ENCODE measurements around the gene SYT15.
"Not testable (repeated sequence)": the region's sequence is repeated elsewhere in the genome, so short reads cannot be mapped to it uniquely, and the experiment has no call there.

SYT15 gene

DNA sequence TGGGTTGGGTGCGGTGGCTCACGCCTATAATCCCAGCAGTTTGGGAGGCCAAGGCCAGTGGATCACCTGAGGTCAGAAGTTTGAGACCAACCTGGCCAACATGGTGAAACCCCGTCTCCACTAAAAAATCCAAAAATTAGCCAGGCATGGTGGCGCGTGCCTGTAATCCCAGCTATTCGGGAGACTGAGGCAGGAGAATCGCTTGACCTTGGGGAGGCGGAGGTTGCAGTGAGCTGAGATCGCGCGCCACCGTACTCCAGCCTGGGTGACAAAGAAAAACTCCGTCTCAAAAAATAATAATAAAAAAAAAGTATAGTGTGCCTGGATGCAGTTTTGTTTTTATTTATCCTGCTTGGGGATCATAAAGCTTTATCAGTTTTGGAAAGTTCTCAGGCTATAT is 14.4 kb downstream of the SYT15 start:
- not testable (repeated sequence) for DNase-seq

DNA sequence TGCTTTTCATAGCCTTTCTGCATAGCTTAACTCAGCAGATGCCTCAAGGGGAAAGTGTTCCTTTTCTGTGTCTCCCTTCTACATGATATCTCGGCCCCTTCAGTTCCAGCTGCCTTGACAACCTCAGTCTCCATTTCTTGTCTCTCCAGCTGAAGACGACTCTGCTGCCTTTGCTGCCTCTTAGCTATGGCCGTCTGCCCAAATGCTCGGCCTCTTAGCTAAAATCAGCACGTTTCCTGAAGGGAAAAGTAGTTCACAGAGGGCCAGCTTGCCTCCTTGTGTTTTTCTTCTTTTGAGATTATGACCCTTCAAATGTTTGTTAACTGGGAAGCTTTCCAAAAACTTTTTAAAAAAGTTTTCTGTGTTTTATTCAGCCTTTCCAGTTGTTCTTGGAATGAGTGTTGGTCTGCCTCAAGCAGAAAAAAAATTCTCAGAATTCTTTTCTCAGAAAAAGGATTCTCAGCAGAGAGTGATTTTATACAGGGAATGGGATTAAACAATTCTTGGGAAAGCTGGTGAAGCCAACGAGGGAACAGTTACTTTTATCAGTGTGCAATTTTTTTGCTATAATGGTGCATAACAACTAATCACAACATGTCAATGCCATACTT is 15.6 kb downstream of the SYT15 start:
- not testable (repeated sequence) for DNase-seq

DNA sequence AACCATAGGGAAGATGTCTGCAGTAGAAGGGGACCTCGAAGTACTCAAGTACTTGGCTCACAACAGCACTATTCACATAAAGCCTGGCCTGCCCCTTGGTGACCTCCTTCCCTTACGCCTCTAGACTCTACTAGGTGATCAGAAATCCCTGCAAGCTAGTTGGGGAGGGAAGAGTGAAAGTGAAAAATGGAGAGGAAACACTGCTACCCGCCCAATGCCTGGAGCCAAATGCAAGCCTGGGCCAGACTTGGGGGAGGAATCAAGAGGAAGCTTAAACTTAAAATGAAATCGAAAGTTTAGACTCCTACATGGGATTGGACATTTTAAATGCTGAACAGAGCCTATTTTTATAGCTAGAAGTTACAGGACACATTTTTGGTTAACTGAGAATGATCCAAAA is 17.6 kb downstream of the SYT15 start:
- DNase-seq, result not testable (repeated sequence)

DNA sequence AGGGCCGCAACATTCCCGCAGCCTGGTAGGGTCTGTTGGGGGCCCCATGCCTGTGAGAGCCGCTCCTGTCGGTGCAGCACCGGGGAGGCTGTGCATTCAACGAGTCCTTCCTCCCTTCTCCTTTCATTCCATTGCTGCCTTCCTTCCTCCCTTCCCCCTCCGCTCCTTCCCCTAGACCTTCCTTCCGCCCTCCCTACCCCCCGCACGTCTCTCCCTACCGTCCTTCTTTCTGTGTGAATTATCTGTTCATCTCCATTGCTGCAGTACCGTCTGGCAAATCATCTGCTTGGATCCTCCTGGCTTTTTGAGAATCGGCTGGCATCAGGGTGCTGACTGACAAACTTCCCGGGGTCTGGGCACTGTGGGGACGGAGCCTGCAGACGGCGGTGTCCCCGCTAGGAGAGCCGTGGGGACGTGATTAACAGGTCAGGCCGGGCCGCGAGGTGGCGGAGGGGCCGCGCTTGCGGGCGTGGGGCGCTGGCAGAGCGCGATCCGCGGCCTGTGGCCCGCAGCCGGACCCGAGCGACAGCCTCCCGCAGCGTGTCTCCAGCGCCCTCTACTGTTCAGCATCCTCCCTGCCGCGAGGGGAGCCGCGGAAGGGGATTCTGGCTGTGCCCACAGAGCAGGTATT is 18.8 kb downstream of the SYT15 start:
- DNase-seq, result not testable (repeated sequence)

DNA sequence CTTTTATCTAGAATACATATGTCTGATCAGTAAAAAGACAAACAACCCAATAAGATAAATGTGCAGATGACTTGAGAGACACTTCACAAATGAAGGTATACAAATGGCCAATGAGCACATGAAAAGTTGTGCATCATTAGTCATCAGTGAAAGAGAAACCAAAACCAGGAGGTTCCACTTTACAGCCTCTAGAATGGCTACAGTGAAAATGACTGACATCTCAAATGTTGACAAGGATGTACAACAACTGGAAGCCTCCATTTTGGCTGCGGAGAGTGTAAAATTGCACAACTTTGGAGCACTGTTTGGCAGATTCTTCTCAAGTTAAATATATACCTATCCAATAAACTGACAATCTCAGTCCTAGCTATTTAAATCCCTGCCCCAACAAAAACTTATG is 21.6 kb downstream of the SYT15 start:
- DNase-seq, result not testable (repeated sequence)

DNA sequence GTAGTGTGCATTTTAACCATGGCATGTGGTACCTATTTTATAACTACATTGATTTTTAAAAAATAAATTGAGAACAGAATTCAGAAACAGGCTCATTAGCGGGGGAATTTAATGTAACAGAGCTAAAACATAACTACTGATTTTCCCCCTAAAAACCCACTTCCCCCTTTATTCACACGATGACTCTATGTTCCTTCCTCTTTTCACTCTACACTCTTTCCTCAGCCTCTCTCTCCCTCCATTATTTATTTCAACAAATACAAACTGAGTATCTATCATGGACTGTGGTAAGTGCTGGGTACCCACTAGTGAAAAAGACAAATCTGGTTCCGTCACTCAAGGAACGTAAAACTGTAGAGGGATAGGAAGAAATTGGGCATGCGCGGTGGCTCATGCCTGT is 36.6 kb downstream of the SYT15 start:
- not testable (repeated sequence) for DNase-seq

DNA sequence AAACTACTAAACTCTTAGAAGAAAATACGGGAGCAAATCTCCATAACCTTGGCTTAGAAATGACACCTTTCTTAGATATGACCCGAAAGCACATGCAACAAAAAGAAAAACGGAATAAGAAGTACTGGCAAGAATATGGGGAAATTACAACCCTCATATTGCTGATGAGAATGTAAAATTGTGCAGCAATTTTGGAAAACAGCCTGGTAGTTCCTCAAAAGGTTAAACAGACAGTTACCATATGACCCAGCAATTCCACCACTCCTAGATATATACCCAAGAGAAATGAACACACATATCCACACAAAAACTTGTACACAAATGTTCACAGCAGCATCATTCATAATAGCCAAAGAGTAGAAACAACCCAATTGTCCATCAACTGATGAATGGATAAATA is 37.3 kb downstream of the SYT15 start:
- not testable (repeated sequence) for DNase-seq

DNA sequence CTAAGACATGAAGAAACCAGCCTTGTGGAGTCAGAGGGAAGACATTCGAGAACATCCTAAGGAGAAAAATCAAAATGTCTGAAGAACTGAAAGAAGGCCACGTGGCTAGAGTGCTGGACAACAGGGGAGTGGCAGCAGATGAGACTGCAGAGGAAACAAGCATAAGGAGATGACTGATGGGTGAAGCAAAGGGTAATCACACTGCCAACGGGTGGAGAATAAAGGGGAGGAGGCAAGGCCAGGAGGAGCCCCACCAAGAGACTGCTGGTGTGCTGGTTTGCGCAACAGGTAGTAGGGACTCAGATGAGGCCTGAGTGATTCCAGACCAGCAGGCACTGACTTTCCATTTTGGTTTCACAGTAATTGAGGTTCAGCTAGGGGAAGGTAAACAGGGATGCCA is 38.2 kb downstream of the SYT15 start:
- DNase-seq, result not testable (repeated sequence)

DNA sequence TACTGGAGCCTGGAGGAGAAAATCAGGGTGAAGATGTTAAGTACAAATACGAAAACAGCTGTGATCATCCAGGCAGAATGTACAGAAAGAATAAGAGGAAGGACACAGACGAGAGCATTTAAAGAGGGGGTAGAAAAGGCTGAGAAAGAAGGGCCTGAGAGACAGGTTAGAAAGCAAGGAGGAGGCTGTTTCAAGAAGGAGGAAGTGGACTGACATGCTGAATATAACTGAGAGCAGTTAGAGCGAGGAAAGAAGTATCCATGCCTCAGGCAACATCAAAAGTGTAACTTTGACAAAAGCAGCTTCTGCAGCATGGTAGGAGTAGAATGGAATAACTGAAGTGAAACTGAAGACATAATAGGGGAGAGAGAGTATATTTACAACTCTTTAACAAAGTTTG is 39.0 kb downstream of the SYT15 start:
- not testable (repeated sequence) for DNase-seq

DNA sequence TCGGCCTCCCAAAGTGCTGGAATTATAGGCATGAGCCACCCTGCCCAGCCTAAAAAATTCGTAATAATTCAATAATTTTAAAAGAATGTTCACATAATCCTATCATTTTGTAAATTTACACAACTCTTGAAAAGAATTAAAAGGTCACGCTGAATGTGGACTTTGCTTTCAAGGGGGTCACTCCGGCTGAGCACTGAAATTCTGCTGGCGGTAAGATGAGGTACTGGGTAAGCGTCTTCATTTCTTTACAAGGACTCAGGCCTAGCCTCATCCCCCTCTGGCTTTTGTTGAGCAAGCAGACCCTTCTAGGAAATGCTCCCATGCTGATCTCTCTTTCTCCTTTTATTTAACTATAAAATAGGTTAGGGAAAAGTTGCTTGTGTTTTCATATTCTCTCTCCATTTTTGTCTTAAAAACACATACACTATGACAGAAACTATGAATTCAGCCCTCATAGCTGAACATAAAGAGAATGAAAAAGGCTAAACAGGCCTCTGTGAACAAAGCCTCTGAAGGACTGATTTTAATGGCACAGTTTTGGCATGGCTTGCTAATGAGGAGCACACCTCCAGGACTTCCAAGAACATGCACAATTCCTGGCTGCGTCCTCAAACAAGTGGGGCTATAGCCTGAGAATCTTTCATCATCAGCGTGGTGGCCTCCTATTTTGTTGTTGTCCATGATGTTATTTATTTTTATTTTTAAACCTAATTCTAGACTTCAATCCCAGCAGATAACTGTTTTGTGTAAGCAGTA is 45.1 kb downstream of the SYT15 start:
- not testable (repeated sequence) for DNase-seq

DNA sequence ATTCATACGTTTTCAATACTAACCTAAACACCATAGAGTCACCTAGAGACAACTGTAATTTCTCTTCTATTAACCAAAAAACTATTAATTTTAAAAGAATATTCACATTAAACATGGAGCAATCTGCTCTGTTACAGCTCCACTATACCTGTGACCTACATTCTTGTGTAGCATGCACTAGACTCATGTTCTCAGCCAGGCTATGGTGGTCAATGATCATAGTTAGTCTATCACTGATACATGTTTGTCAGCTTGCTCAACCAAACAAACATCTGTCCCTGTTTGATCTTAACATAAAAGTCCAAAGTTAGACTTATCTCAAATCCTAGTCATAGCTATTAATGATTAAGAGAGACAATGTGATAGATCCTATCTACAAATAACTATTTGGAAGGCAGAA is 50.9 kb downstream of the SYT15 start:
- DNase-seq, result not testable (repeated sequence)

DNA sequence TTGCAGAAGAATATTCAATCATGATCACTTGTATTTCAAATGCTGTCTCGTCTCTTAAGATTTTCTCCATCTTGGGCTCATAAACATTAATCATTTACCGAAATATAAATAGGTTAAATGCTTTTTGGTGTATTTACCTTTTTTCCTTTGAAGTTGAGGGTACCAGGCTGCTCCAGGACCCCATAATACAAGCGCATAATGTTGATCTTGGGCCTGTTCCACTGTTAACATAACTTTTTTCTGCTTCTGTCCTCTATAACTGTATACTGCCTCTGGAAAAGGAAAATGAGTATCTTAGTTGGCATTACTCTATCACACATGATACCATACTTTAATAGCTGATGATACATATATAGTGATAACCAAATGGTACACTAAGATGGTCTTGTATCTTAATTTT is 51.9 kb downstream of the SYT15 start:
- DNase-seq, result not testable (repeated sequence)

DNA sequence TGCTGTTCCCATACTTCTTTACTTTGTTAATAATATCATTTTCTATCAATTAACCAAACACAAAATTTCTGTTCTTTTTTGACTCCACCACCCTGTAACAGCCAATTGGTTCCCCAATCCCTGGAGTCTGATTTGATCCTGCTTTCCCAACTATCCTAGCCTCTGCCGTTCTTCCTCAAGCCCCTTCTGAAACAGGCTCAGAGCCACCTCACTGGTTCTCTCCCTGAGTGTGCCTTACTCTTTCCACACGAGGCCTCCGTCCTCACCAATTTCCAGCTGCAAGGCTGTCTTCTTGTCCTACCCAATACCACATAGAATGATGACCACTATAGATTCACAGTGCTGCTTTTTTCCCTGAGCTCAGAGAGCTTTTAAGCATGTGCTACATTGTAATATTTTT is 52.8 kb downstream of the SYT15 start:
- DNase-seq, result not testable (repeated sequence)

DNA sequence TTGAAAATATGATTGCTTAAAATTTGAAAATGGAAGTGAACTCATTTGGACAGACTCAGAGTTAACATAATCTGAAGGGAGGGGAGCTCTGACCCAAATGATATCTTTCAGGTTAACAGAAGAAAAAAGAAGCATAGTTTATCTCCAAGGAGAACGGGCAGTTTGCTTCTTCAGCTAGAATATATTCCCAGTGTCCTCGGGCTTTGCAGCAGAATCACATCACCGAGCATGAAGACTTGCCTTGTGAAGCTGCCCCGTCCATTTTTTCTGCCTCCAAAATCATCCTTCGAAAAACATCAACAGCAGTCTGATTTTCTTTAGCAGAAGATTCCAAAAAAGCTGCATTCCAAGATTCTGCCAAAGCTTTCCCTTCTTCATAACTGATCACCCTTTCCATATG is 55.8 kb downstream of the SYT15 start:
- DNase-seq, result not testable (repeated sequence)

DNA sequence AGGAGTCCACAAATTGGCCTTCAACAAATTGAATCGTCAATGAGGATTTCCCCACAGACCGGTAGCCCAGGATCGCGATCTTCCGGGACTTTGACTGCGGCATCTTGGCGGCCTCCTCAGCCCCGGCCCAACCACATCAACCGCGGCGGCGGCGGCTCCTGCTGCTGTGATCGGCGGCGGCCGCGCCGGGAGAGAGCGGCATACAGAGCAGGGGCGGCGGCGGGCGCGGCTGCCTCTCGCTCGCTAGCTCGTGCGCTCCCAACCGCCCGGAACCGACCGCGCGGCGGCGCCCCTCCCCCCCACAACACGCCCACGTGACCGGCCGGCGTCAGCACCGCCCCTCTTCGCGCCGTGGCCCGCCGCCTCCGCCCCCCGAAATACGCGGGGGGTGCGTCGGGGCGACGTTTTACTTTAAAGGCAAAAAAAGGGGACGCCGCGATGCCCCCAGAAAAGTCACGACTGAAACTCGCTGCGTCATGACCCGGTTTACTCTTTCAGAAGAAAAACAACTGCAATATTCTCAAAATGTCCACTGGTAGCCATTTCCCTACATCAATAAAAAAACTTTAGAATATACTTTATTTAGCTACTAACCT is 56.5 kb downstream of the SYT15 start:
- not testable (repeated sequence) for DNase-seq

DNA sequence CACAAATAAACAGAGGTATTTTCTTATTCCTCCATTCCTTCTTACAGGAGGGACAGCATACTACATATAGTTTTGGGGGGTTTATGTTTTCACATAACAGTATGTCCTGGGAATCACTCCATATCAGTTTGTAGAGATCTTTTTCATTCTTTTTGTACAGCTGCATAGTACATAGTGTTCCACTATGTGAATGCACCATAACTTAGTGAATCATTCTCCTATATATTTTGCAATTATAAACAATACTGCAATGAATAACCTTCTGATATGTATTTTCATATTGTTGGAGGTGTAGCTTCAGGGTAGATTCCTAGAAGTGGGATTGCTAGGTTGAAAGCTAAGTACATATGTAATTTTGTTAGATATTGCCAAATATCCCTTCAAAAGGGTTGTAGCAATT is 61.1 kb downstream of the SYT15 start:
- DNase-seq, result not testable (repeated sequence)
